GM21786 (cell line): ENCODE measurements around the gene NPC2.
"Not testable (repeated sequence)": the region's sequence is repeated elsewhere in the genome, so short reads cannot be mapped to it uniquely, and the experiment has no call there.

Experiments used
- ATAC-seq: cut with Tn5 transposase; IDR thresholded peaks from one replicate; pipeline ENCODE4 v1.9.1; 2021; ENCODE audit not compliant: unreplicated experiment

Gene NPC2

DNA sequence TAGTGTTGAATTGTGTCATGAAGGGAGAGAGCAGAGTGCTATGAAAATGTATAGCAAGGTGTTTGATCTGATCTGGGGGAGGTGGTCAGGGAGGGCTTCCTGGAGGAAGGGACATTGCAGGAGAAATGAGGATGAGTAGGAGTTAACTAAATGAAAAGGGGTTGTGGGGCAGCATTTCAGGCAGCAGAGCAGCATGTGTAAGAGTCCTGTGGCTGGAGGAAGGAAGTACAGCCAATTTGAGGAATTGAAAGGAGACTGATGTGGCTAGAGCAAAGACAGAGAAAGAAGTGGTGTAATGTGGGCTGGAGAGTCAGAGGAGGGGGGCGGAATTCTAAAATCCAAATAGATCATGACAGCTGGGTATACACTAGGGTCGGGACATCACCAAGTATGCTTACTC is 20.5 kb downstream of the NPC2 start:
- no peak for ATAC-seq

DNA sequence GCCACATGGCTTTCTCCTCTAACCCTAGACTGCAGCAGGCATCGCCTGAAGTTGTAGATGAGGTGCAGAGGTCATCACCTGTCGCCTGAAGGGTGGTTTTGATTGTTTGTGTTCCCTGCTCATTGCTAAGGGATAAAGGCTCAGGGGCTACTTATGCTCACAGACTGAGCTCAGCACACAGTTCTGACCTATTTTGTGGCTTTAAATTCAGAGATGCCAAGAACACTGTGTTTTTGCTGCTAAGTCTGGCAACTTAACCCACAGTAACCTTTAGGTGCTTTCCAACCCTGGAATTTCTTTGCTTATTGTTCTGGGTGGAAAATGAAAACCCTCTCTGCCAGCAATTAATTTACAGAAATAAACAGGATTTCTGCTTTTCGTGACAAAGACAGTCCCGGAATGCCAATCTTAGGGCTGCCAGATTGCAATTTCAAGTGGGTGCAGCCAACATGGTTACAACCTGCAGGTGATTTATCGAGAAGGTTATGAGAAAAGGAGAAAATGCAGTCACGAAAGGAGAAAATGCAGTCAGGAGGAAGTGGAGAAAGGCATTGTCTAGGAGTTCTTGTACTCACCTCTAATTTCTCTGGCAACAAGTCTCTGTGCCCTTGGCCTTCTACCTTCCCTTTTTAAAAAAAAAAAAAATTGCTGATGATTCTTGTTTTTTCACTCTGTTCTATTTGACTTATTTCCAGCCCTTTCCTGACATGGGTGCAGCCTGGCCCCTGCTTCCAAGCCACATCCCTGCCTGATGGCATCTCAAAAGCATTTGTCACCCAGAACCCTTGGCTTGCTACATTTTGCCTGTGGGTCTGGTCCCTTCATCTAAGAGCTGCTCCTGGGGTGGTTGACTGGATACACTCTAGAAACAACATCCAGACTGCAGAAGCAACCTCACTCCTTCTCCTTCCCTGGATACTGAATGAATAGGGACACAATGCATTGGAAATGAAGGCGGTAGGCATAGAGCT is 23.3 kb downstream of the NPC2 start:
- ATAC-seq: no peak

DNA sequence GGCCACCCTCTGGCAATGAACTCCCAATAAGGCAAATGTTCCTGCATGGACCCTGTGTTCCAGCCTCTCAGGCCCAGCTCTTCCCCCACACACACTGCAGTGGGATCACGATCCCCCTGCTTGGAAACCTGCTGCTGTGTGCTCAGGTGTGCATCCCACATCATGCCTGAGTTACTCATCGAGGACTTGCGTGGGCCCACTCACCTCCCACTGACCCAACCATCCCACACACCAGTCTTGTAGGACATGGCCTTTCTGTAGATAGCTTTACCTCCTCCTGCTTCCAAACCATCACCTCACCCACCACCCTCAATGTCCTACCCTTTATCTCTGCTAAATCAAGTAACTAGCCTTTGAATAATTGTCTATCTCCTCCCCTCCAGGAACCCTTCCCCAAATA is 24.6 kb downstream of the NPC2 start:
- no peak for ATAC-seq

DNA sequence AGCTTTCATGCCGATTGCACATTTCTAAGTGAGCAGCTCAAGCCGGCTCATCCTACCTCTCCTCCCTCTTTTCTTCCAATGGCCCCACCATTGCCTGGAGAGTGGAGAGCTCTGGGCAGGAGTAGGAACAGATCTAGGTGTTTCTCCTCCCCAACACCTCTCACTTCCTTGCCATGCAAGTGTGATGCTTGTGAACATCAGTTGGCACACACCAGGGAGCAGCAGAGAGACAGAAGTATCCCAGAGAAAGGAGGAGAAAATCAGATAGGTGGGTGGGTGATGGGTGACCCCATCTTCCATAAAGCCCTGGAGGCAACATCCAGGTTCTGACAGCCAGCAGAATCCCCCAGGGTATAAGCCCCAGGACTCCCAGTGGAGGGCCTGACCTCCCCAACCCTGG is 27.8 kb downstream of the NPC2 start:
- no peak for ATAC-seq

DNA sequence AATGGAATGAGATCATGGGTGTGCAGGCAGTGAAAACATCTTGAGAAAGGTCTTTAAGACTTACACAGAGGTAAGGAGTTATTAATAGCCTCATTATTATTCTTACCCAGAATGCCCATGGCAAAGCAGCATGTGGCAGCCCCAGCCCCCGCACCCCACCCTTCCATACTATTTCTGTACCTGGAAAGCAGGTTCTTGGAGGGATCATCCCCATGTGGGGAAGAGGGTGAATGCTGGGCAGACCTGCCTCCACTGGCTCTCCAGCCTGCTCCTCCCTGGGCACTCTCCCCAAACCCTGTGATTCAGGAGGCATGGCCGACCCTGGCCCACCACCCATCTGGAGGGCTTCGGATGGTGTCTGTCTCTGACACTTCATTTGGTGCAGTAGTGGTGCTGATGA is 28.3 kb downstream of the NPC2 start:
- ATAC-seq: no peak

DNA sequence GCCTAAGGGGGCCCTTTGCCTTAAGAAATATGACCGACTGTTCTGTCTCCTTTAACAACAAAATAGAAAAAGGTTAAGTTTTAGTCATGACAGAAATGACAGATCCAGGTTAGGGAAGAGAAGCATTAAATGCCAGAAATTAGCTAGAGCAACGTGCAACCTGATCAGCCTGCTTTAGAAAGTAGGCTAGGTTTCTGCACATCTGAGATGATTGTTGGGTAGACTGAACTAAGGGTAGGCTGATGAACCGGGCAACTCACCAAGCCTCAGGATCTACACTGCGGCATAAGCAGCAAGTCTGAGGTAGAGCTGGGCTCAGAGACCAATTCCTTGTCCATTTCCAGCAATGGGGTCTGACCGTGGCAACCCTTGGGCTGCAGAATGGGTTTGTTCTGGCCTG is 29.4 kb downstream of the NPC2 start:
- ATAC-seq: no peak

DNA sequence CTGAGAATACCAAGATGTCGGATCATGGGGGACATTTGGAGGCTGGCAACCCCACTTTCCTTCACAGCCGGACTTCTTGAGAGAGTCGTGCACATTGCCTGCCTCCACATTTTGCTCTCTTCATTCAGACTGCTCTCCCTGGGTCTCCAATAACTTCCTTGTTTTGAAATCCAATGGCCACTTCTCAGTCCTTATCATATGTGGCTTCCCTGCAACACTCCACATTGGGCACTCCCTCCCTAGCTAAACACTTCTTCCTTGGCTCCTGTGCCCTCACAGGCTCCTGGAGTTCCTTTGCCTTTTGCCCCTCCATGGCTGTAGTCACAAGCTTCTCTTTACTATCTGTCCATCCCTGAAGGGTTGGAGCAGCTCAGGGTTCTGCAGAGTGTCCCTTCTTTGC is 30.1 kb downstream of the NPC2 start:
- no peak for ATAC-seq

DNA sequence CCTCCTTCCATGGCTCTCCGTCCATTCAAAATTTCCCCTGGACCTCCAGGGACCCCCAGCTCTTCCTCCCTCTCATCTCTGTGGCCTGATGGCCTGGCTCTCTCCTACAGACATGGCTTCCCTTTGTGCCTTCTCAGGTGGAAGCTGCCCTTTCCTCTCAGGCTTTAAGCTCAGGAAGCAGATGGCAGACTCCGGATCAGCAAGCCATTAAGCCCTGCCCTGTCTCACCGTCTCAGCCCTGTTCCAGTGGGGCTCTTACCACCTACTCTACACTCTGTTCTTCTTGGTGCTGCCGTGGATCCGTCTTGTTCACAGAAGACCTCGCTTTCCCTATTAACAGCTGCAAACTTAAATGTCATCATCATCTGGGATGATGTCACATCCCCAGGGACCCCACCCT is 33.1 kb downstream of the NPC2 start:
- ATAC-seq: no peak

DNA sequence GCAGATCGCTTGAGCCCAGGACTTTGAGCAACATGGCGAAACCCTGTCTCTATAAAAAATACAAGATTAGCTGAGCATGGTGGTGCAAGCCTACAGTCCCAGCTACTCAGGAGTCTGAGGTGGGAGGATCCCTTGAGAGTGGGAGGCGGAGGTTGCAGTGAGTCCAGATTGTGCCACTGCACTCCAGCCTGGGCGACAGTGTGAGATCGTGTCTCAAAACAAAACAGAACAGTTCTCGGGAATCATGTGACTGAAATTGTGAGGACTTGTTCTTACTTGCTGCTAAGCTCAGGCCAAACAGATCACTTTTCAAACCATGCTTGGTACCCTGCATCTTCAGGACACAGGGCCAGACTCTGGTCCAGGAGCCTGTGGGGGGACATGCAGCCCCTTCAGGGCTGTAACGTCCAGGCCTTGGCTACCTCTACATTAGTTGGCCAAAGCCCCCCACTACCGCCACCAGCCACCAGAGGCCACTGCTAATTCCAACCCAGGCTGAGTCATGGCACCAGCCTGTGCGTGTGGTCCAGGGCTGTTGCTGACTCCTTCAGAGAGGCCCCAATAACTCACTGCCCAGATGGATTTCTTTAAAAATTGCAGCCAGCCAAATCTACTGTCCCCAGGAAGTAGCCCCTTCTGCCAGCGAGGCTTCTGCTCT is 33.7 kb downstream of the NPC2 start:
- no peak for ATAC-seq

DNA sequence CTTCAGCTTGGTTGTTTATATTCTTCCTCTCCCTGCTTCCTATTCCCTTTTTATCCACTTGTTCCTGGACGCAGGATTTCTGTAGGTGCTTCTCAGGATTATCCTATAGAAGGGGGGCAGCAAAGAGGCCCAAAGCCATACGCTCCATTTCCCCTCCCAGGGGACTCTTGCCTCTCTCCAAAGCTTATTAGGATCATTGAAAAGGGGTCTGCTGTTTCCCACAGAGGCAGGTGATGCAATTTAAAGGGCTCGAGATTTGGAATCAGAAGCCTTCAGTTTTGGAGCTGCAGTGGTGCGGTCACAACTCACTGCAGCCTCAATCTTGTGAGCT is 35.6 kb downstream of the NPC2 start:
- ATAC-seq: no peak

DNA sequence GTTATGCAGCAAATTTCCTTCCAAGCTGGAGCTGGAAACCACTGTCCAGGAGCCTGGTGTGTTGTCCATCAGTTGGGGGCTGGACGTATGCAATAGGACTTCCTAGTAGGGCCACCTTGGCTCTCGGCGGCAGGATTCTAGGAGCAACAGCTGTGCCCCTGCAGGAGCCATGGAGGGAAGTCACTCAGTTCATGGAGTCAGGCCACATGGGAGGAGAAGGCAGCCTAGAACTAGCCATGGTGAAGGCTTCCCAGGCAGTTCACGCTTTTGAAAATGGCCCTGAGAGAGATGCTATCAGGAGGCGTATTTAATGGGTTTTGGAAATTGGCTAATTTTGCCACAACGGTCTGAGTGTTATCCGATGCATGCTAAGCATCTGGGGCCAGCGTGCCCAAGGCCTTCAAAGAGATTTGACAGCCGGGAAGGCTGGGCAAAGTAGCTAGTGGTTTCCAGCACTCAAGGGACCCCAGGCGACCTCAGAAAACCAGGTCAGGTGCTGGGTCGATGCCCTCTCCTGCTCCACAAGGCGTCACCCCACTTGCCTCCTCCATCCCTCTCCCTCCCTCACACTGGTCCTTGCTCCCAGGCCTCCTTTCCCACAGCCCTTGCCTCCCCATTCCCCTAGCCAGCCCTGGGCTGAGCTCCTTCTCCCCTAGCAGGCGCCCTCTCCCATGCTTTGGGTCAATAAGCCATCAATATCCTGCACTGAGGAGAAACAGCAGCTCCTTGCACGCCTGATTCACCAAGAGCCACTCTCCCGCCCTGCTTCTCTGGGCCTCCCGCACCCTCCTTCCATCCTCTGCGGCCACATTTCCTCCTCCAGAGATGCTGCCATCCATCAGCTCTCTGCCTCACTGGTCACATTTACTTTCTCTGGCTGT is 36.2 kb downstream of the NPC2 start:
- no peak for ATAC-seq

DNA sequence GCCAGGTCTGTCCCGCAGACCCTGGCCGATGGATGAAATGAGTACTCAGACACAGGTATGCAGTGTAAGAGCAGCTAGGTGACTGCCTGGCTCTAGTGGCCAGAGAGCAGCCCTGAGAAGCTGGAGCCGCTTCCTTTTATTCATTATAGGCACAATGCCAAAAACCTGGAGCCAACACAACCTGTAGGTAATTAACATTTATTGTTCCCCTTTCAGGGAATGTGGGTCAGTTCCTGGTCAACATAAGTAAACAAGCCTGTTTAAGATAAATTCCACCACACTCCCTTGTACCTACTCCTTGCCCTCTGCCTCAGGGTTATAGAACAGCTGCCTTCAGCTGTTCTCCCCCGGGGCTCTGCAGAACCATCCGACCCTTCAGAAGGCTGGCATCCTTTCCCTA is 38.7 kb downstream of the NPC2 start:
- ATAC-seq: not testable (repeated sequence)

DNA sequence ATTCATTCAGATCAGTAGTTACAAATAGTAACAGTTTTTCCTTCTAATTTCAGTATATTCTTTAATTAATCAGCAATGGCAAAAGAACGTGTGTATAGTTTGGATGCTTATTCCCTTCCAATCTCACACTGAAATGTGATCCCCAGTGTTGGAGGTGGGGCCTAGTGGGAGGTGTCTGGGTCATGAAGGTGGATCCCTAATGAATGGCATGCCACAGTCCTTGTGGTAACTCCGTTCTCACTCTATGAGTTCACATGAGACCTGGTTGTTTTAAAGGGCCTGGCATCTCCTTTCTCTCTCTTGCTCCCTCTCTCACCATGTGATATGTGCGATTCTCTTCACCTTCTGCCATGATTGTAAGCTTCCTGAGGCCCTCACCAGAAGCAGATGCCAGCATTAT is 48.2 kb downstream of the NPC2 start:
- ATAC-seq: no peak

DNA sequence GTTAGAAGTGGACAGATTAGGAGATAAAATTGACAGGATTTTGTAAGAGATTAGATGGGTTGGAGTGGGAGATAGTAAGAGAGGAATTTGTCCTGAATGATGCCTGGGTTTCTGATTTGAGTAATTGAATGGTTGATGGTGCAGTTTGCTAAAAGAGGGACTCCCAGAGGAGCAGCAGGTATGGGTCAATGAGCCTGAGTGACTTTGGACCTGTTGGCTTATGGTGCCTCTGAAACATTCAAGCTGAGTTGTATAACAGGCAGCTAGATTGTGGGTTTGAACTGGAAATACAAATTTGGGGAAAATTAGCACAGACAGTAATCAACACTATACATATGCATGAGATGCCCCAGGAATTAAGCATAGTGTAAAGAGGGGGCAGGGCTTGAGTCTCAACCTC is 50.3 kb downstream of the NPC2 start:
- no peak for ATAC-seq

DNA sequence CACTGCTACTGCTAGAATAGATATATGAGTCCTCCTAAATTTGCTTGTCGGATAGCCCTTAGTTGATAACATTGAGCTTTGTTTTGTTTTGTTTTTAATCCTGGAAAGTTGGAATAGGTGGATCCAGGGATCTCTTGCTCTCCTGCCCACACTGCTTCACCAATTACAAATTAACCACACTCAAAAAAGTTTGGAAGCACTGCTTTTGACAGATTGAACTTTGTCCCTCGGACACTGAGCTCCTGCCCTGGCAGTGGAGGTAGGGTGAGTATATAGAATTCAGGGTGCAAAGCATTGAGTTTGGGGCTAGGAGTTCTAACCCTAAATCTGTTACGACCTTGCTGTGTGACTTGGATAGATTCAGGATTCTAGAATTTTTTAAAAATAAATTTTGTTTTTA is 52.0 kb downstream of the NPC2 start:
- ATAC-seq: no peak

DNA sequence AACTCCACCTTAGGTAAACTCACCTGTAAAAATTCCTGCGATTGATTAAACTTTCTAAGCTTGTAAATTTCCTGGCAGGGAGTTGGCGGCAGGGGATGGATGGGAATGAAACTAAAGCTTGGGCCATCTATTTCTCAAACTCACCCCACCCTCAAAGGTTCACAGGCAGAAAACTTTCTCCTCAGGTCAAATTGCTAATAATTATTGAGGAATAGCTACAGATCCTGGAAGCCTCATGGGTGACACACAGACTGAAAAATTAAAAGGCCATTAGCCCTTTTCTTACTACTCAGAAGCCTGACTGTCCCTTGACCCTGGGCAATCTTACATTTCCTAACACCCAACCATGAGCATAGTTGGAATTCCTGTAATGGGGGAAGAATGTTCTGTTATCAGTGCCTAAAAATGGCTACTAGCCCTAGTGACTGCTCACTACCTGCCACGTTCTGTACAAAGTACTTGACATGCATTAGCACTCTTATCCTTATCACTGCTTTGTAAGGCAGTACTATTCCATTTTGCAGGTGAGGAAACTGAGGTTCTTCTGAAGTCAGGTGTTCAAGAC is 54.7 kb downstream of the NPC2 start:
- no peak for ATAC-seq

DNA sequence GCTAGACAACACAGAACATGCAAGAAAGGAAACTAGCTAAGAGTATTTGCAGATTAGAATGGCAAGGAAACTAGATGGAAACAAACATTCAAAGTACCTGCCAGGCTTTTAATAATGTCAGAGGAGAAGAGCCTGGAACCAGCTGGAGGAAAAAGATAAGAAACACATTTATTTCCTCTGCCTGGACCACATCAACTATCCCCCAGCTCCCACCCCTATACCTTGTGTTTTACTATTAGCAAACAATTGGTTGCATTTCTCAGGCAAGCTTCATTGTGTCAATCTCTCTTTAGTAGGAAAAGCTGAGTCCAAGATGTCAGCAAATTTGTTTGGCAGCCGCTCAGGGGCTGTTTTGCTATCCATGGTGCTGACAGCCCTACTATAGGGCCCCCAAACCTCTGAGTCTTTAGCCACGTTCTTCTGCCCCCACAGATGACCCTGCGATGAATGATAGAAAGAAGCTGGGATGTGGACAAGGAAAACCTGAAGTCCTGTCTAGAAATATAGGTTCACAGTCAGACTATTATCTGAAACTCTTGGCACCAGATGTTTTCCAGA is 55.5 kb downstream of the NPC2 start:
- no peak for ATAC-seq

DNA sequence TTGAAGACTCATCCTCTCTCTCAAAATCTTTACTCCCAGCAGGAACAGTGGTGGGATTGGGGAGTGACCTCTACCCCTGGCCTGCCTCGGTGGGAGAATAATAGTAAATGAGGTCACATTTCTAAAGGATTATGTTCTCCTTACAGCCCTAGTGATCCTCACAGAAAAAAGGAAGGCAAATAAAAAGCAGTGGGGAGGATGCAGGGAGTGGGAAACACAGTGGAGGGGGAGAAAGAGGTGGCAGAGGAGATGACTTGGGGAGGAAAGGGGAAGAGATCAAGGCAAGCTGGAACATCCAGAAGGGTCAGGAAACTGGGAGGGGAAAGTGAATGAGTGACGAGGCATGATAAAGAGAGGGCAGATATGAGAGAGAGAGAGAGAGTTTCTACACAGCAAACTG is 58.8 kb downstream of the NPC2 start:
- no peak for ATAC-seq

DNA sequence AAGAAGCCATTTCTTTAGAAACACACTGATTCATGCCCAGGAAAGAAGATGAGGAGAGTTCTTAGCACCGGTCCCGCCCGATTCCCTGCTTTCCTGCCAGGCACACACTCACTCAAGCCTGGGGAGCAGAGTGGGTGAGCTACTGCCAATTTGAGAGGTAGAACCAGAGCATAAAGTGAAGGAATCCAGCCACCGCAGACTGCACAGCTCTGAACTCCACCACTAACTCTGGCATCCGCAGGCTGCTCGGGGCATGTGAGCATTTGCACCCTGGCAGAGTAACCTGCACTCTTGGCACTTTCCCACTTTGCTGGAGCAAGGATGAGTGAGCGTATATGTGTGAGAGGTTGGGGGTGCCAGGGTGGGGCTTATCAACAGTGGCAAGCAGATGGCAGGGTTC is 63.1 kb downstream of the NPC2 start:
- no peak for ATAC-seq
